Gastroesophageal sphincter (tissue), 4 donors: Measurements from ENCODE around the gene UXS1. TPM values are rescaled to one million over a fixed set of nuclear protein-coding genes. Genes with fewer than 3 reads are reported as not detected.

Experiments
- ATAC-seq: fragments of 150-250 bp; one replicate; pipeline ENCODE4 v1.9.1; 2016; ENCODE audit warnings: mild to moderate bottlenecking, moderate library complexity
- H3K27ac ChIP-seq, 4 donors: fragments of 200-600 bp; sonication (generic) in 3 of 4; 1 replicate in 3 of 4; 2 replicates in 1 of 4; pipeline ENCODE4 v1.5.1; 2016 to 2019
- H3K27me3 ChIP-seq: fragments of 200-600 bp; sonication (generic); one replicate; pipeline ENCODE4 v1.5.1; 2019
- H3K36me3 ChIP-seq, 2 donors: fragments of 200-600 bp; sonication (generic); one replicate each; pipeline ENCODE4 v1.5.1; 2019; ENCODE audit warnings: control low read depth in 1 of 2
- H3K4me1 ChIP-seq, 3 donors: fragments of 200-600 bp; sonication (generic); 1 replicate in 2 of 3; 2 replicates in 1 of 3; pipeline ENCODE4 v1.5.1; 2016 to 2019; ENCODE audit warnings: control low read depth in 2 of 3
- H3K4me3 ChIP-seq, 2 donors: fragments of 200-600 bp; sonication (generic); one replicate each; pipeline ENCODE4 v1.5.1; 2019; ENCODE audit warnings: mild to moderate bottlenecking in 1 of 2, moderate library complexity in 1 of 2
- H3K9me3 ChIP-seq, 3 donors: fragments of 200-600 bp; sonication (generic); one replicate each; pipeline ENCODE4 v1.5.1; 2017 to 2019; ENCODE audit warnings: control low read depth in 2 of 3
- EP300 ChIP-seq: sonication (generic); formaldehyde crosslinking; IDR thresholded peaks from one replicate; pipeline ENCODE4 v1.6.1; 2017; ENCODE audit warnings: antibody characterized with exemption, mild to moderate bottlenecking
- POLR2A ChIP-seq, 2 donors: fragments of 450-650 bp; IDR thresholded peaks; one replicate each; pipeline ENCODE4 v1.6.1; 2017; ENCODE audit warnings: antibody characterized with exemption in 2 of 2, mild to moderate bottlenecking in 2 of 2, moderate library complexity in 1 of 2
- POLR2AphosphoS5 ChIP-seq: sonication (generic); formaldehyde crosslinking; IDR thresholded peaks from one replicate; pipeline ENCODE4 v1.6.1; 2017; ENCODE audit warnings: antibody characterized with exemption
- WGBS, 2 donors: methylation state at CpG; one replicate each; pipeline ENCODE4 v1.1.5; 2018; ENCODE audit warnings: low coverage in 1 of 2; 5-methylcytosine and 5-hydroxymethylcytosine counted together
- total RNA-seq, 4 donors: library from RNA; depleted of rRNA; stranded (reverse); fragments of >200 nt; gene quantifications; one replicate each; pipeline ENCODE4 v1.1.0, GENCODE V29; 2016
- TF ChIP-seq, protein P1 (sequence below), 4 experiments: fragments of 200-600 bp in 2 of 4; fragments of 450-650 bp in 2 of 4; sonication (generic) in 1 of 4; IDR thresholded peaks; one replicate each; pipeline ENCODE4 v1.5.1; 2017 to 2019; ENCODE audit warnings: antibody characterized with exemption in 4 of 4, mild to moderate bottlenecking in 2 of 4, moderate library complexity in 2 of 4

UXS1 gene
- total RNA-seq, 4 donors from 2014 or later: 34.7 to 58.9 (median 52.1) TPM

DNA sequence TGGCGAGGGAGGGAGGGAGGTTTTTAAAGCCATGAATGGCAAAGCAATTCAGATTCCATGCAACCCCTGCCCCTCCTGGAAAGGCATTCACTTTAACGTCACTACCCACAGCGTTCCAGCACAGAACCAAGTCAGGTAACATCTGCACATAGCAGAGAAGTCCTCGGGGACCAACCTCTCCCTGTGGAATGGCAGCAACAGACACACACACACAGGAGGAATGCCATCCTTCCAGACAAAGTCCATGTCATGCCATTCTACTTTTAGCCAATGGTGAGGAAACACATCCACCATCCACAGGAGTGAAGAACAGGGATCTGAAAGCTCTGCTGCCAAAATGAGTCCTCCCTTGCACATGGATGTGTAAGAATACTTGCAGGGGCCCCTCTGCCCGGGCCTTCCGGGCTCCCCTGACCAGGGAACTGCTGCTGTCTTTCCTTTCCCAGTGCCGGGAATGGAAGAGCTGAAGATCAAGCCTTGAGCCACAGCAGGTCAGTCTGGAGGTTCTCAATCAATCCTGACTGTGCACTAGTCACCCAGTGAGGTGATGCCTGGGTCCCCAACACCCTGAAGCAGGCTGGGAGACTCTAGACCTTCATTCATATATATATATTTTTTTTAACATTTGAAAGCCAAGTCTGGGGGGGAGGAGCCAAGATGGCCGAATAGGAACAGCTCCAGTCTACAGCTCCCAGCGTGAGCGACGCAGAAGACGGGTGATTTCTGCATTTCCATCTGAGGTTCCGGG, 63.7 kb downstream of the UXS1 start:
- ATAC-seq: no peak
- H3K4me3 ChIP-seq: no peak overlapping the region
- H3K27me3 ChIP-seq: no peaks in the 10 kb centered on the region
- WGBS, 2 donors: 87 to 93% methylated on average over 4 of the region's 13 CpGs
- no peaks in the 10 kb centered on the region for H3K9me3 ChIP-seq
- peaks cover 0 to 30% of the 10 kb centered on the region in 2 donors for H3K36me3 ChIP-seq
- no peak overlapping the region for H3K27ac ChIP-seq
- TF ChIP-seq EP300 (no peak), POLR2A (IDR thresholded peaks at IDR 0.05) (no peak), POLR2AphosphoS5 (no peak)
- TF ChIP-seq, protein P1, sequence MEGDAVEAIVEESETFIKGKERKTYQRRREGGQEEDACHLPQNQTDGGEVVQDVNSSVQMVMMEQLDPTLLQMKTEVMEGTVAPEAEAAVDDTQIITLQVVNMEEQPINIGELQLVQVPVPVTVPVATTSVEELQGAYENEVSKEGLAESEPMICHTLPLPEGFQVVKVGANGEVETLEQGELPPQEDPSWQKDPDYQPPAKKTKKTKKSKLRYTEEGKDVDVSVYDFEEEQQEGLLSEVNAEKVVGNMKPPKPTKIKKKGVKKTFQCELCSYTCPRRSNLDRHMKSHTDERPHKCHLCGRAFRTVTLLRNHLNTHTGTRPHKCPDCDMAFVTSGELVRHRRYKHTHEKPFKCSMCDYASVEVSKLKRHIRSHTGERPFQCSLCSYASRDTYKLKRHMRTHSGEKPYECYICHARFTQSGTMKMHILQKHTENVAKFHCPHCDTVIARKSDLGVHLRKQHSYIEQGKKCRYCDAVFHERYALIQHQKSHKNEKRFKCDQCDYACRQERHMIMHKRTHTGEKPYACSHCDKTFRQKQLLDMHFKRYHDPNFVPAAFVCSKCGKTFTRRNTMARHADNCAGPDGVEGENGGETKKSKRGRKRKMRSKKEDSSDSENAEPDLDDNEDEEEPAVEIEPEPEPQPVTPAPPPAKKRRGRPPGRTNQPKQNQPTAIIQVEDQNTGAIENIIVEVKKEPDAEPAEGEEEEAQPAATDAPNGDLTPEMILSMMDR (IDR thresholded peaks at IDR 0.05): no peak
- peaks cover 0 to 13% (median 0%) of the 10 kb centered on the region in 3 donors for H3K4me1 ChIP-seq

DNA sequence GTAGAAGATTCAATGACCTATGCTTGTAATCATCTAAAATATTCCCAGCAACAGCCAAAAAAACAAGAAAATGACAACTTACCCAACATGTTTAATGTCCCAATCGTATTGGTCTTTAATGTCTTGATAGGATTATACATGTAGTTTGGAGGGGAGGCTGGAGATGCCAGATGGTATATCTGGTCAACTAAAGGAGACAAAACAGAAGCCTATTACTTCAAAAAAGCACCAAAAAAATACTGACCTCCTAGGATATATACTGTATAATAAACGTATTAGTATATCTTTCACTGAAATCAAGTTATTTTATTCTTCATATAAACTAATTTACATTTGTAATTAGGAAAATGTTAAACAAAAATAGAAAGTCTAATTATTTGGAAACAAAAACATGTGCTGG, 64.5 kb downstream of the UXS1 start:
- H3K27me3 ChIP-seq: no peaks in the 10 kb centered on the region
- H3K4me1 ChIP-seq: peaks cover 0 to 13% (median 0%) of the 10 kb centered on the region in 3 donors
- WGBS, 2 donors: 65 to 71% methylated on average over 2 of the region's 2 CpGs
- no peak overlapping the region for H3K4me3 ChIP-seq
- H3K27ac ChIP-seq: no peak overlapping the region
- H3K36me3 ChIP-seq: peaks cover 0 to 39% of the 10 kb centered on the region in 2 donors
- no peaks in the 10 kb centered on the region for H3K9me3 ChIP-seq
- no peak for ATAC-seq
- TF ChIP-seq POLR2A (IDR thresholded peaks at IDR 0.05) (no peak), EP300 (no peak), POLR2AphosphoS5 (no peak)
- TF ChIP-seq, protein P1 (IDR thresholded peaks at IDR 0.05): no peak

DNA sequence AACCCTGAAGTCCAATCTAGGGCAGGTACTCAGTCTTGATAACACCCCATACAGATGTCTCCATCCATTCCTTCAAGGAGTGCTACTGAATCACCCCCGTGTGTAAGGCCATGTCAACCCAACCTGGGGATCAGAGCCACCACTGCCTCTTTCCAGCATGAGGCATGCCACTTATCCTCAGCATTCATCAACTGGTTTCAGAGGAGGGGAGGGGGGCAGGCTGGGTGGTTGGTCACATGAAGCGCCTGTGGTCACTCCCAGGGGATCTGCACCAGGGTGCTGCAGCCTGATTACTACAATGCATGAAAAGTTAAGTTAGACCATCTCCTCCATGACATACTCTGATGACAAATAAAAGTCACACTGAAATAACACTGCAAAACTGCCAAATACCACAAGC, 65.0 kb downstream of the UXS1 start:
- Histone ChIP-seq H3K36me3 (peaks cover 0 to 42% of the 10 kb centered on the region in 2 donors), H3K9me3 (no peaks in the 10 kb centered on the region), H3K4me1 (peaks cover 0 to 13% (median 0%) of the 10 kb centered on the region in 3 donors), H3K4me3 (no peak overlapping the region), H3K27ac (no peak overlapping the region), H3K27me3 (no peaks in the 10 kb centered on the region)
- 86 to 100% methylated on average over 2 of the region's 2 CpGs for WGBS, 2 donors
- no peak for ATAC-seq
- TF ChIP-seq, protein P1 (IDR thresholded peaks at IDR 0.05): no peak
- no peak for TF ChIP-seq POLR2A (IDR thresholded peaks at IDR 0.05)
- TF ChIP-seq POLR2AphosphoS5: no peak
- no peak for TF ChIP-seq EP300

DNA sequence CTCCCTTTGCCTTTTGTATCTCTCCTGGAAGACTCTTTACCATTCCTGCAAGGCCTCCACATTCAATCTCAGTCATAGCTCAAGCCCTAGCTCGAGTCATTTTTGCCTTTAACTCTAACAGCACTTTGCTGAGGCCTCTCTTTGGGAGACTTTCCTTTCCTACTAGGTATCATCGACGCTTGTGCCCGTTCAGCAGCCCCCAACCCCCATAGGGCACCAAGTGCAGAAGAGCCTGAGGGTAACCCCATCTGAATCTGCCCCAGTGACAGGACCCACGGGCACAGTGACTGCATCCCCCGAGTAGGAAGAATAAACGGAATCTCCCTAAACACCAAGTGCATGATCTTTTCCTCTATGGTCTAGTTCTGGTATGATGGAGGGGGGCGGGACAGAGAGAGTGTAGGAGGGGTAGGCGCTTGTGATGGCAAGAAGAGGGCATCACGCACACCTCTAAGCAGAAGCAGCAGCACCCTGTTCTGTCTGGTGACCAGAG, 66.3 kb downstream of the UXS1 start:
- Histone ChIP-seq H3K4me3 (no peak overlapping the region), H3K4me1 (peaks cover 0 to 13% (median 0%) of the 10 kb centered on the region in 3 donors), H3K27ac (no peak overlapping the region), H3K9me3 (no peaks in the 10 kb centered on the region), H3K27me3 (no peaks in the 10 kb centered on the region), H3K36me3 (peaks cover 0 to 55% of the 10 kb centered on the region in 2 donors)
- WGBS, 2 donors: 92 to 96% methylated on average over 5 to 6 of the region's 10 CpGs
- TF ChIP-seq EP300 (no peak), POLR2A (IDR thresholded peaks at IDR 0.05) (no peak), POLR2AphosphoS5 (no peak)
- TF ChIP-seq, protein P1 (IDR thresholded peaks at IDR 0.05): no peak
- no peak for ATAC-seq
